Measurements from ENCODE around the gene ELSPBP1.
"Not testable (repeated sequence)": the region's sequence is repeated elsewhere in the genome, so short reads cannot be mapped to it uniquely, and the experiment has no call there.

ELSPBP1 gene

DNA sequence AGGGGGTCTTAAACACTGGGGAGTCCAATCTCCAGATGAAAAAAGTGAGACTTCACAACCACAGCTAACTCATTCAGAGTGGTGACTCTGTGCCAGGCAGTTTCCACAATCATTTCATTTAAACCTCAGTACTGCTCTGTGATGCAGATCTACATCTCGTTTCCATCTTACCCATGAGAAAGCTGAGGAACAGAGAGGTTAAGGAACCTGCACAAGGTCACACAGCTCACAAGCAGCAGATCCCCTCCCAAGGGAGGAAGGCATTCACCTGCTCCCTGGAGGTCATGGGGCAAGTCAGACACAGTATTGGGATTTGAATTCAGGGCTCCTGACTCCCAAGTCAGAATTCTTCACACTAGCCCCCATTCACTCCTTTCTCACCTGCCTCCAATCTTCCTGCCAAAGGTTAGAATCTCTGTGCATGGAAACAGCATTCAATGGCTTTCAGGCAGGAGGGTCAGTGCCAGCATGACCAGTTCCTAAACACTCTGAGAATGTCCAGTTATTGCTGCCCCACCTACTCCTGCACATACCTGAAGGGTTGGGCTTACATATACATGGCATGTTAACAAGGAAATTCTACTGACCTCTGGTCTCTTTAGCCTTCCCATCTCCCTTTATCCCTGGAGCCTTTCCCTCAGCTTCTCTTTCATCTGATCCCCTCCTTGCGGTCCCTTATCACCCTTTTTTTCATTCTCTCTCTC is 47.6 kb downstream of the ELSPBP1 start:
- no peak for DNase-seq (ENCODE audit: low read depth in 2 of 2)

DNA sequence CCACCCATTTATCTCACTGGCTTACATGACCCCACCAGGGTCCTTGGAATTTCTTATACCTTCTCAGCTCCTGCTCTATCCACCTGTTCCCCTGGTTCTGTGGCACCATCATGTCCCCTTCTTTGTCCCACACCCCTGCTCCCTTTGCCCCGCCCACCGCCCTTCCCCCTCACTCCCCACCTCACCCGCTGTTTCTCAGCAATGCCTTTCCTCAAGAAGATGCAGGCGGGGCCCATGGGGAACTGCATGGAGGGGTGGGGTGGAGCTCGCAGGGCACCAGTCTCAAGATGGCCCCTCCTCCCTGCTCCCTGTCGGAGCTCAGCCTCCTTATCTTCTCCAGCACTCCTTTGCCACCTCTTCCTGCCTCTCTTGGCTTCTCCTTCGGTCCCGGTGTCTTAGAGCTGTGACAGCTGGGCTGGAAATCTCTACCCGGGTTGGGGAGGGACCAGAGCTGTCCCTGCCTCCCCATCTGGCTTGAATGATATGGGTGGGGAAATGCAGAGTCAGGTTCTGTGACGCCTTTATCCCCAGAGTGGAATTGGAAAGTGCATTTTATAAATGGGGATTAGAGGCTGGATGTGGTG is 49.3 kb downstream of the ELSPBP1 start, which contains the start of gene CABP5:
CABP5 (minus strand) TSS at position 405 of the 584 bp plus-strand sequence; CDS start at position 248, 157 bp downstream.
- DNase-seq (ENCODE audit: low read depth in 2 of 2) = no peak

DNA sequence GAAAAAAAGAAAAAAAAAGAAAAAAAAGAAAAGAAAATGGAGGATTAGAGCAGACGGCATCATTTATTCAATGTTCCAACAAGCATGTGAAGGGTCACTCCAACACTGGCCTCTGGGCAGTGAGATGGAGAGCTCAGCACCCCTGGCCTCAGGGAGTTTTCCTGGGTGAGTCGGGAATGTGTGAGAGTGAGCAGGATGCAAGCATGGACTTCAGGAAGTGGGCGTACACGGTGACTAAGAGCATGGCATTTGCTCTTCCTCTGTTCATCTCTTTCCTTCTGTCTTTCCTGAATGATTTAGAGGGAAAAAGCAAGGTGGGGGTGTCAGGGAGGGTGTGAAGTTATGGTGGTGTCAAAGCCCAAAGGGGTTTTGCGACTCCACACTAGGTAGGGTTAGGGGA is 50.1 kb downstream of the ELSPBP1 start:
- no peak for DNase-seq (ENCODE audit: low read depth in 2 of 2)

DNA sequence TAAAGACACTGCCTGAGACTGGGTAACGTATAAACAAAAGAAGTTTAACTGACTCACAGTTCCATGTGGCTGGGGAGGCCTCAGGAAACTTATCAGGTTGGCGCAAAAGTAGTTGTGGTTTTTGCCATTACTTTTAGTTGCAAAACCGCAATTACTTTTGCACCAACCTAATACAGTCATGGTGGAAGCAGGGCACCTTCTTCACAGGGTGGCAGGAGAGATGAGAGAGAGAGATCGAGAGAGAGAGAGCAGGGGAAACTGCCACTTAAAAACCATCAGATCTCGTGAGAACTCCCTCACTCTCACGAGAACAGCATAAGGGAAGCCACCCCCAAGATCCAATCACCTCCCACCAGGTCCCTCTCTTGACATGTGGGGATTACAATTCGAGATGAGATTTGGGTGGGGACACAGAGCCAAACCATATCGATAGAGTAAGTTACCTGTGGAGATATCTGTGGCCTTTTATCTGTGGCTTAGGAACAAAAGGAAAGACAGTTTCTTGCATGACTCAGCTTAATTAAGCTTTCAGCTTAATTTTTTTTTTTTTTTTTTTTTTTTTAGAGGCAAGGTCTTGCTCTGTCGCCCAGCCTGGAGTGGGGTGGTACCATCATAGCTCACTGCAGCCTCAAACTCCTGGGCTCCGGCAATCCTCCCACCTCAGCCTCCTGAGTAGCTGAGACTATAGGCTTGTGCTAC is 57.1 kb downstream of the ELSPBP1 start:
- no peak for DNase-seq (ENCODE audit: low read depth in 2 of 2)

DNA sequence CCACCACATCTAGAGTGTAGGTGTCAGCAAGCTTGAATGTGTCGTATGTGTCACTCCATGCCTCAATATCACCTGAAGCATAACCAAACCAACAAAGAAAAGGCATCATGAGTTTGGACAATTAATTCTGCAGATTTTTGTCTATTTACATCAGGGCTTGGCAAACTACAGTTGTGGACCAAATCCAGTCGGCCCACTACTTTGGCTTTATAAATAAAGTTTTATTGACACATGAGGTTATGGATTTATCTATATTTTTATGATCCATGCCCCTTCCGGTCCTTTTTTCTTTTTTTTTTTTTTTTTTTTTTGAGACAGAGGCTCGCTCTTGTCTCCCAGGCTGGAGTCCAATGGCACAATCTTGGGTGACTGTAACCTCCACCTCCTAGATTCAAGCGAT is 58.6 kb downstream of the ELSPBP1 start:
- DNase-seq (ENCODE audit: low read depth in 2 of 2) = no peak

DNA sequence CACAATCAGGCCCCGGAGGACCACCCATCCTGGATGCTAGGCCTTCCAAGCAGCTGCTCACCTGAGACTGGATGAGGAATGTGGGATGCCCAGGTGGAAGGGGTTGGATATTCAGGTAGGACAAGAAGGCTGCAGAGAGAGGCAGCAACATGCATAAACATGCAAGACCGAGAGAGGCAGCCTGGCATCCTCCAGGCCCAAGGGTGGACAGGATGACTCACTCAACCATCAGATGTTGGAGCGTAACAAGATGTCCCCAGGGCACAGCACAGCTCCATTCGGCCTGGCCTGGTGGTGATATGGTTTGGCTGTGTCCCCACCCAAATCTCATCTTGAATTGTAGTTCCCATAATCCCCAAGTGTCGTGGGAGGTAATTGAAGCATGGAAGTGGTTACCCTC is 59.4 kb downstream of the ELSPBP1 start:
- DNase-seq (ENCODE audit: low read depth in 2 of 2) = no peak

DNA sequence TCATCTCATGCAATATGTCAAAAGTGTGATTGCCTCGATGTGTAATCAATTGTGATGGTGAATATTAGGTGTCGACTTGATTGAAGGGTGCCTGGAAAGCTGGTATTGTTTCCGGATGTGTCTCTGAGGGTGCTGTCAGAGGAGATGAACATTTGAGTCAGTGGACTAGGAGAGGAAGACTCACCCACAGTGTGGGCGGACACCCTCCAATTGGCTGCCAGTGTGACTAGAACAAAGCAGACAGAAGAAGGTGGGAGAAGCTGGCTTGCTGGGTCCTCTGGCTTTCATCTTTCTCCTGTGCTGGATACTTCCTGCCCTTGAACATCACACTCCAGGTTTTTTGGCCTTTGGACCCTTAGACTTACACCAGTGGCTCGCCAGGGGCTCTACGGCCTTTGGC is 64.9 kb downstream of the ELSPBP1 start:
- DNase-seq (ENCODE audit: low read depth in 2 of 2) = no peak

DNA sequence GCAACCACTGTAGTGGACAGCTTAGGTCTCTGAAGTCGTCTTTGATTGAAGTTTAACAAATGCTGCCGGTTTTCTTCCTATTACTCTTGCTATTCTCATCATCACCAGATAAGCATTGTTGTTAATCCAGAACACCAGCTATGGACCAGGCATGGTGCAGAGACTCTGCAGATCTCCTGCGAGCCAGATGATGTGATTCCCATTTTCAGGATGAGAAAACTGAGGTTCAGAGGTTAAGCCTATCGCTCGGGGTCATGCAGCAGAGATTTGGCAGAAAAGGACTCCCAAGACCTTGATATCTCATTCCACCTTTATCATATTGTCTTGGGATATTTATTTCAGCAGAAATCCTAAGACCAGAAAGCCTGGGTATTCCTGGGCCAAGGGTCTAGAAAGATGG is 65.9 kb downstream of the ELSPBP1 start:
- DNase-seq (ENCODE audit: low read depth in 2 of 2) = no peak

DNA sequence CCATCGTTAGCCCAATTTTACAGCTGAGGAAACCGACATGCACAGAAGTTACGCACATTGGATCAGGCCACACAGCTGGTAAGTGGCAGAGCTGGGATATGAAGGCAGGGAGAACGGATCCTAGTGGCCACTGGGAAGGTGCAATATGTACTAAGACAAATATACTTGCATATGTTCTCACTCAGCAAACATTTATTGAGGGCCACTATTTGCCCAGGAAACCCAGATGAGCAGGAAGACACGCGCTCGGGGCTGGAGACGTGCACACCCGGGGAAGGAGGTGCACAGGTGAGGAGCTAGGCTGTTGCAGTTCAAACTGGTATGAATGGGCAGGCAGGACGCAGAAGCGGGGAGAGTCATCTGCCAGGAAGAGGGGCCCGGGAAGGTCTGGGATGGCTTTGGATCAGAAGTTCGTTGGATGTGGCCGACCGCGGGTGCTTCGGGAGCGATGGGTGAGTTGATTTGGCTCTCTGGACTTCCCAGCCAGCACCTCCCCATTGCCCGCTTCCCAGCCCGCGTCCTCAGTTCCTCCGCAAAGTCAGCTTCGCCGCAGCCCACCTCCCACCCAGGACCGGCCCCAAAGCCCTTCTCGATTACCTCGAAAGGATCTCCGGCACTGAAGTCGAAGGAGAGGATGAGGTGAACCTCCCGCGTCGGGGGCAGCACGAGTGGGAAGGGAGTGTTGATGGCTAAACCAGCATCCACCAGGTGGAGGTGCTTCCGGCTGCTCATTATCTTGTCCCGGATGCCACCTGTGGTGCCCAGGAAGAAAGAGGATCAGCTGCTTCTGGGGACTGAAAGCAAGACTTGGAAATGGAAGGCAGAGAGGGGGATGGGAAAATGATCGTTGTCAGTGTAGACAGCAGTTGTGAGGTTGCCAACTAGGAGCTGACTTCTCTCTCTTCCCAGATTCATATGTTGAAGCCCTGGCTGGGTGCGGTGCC is 67.2 kb downstream of the ELSPBP1 start:
- no peak for DNase-seq (ENCODE audit: low read depth in 2 of 2)

DNA sequence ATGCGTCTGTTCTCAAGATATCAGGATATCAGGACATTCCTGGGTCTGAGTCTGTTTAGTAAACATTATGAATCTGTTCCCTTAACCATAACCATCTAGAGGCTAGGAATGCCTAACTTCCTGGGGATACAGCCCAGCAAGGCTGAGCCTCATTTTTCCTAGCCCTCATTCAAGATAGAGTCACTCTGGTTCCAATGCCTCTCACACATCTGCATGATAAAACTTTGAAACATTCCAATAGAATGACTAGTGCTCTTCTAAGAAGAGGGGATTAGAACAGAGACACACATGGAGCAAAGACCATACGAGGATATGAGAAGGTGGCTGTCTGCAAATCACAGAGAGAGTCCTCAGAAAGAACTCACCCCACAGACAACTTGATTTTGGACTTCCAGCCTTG is 70.1 kb downstream of the ELSPBP1 start:
- DNase-seq (ENCODE audit: low read depth in 2 of 2) = peak in 1 of 2 experiments; percentile 1

DNA sequence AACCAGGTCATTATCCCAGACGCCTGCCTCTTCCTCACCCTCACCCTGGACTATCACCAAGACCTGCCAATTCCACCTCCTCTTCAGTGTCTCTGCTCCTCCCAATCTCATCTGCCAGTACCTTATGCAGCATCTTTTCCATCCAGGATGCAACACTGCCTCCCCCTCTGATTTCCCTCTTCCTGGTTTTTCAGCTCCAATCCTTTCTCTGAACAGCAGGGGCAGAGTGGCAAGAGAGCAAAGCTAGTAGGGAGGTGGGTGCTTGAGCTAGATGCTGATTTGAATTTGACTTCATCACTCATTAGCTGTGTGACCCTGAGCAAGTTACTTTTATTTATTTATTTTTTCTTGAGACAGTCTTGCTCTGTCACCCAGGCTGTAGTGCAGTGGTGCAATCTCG is 75.0 kb downstream of the ELSPBP1 start:
- DNase-seq (ENCODE audit: low read depth in 2 of 2) = no peak

DNA sequence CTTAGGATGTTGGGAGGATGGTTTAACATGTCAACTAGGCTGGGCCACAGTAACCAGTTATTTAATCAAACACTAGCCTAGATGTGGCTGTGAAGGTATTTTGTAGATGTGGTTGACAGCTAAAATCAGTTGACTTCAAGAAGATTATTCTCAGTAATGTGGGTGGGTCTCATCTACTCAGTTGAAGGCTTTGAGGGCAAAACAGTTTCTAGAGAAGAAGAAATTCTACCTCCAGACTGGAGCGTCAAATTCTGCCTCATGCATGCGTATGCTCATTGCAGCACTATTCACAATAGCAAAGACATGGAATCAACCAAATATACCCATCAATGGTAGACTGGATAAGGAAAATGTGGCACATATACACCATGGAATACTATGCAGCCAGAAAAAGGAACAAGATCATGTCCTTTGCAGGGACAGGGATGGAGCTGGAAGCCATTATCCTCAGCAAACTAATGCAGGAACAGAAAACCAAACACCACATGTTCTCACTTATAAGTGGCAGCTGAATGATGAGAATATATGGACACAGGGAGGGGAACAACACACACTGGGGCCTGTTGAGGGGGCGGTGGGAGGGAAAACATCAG is 75.8 kb downstream of the ELSPBP1 start:
- DNase-seq (ENCODE audit: low read depth in 2 of 2) = not testable (repeated sequence)

All from fibroblast of skin of left biceps (primary cell).